SK-N-SH treated with all-trans-retinoic acid at 6 μM for 48 hours (cell line): ENCODE data around the gene VASN.

ENCODE experiments used
- ATAC-seq: fragments of 200-7000 bp; cut with Tn5 transposase; 3 replicates; pipeline ENCODE4 v1.9.1; 2020; ENCODE audit warnings: mild to moderate bottlenecking, moderate library complexity
- ARNTL ChIP-seq: fragments of 450-650 bp; formaldehyde crosslinking; IDR thresholded peaks from 2 replicates; pipeline ENCODE4 v1.5.0; 2020; ENCODE audit warnings: low read depth, mild to moderate bottlenecking, moderate library complexity, borderline replicate concordance
- CSDC2 ChIP-seq: fragments of 250-450 bp; sonication (Bioruptor Pico); IDR thresholded peaks from 2 replicates; pipeline ENCODE4 v1.5.0; 2020; ENCODE audit warnings: mild to moderate bottlenecking, moderate library complexity
- GLIS3 ChIP-seq: fragments of 250-450 bp; sonication (Bioruptor Pico); IDR thresholded peaks from 2 replicates; pipeline ENCODE4 v1.5.0; 2020; ENCODE audit warnings: mild to moderate bottlenecking, moderate library complexity
- OSR1 ChIP-seq: fragments of 250-450 bp; sonication (Bioruptor Pico); IDR thresholded peaks from 2 replicates; pipeline ENCODE4 v1.8.0; 2022; ENCODE audit warnings: moderate library complexity, mild to moderate bottlenecking, inconsistent platforms
- PPARA ChIP-seq: fragments of 250-450 bp; sonication (Bioruptor Pico); IDR thresholded peaks from 2 replicates; pipeline ENCODE4 v1.5.0; 2020; ENCODE audit warnings: mild to moderate bottlenecking, borderline replicate concordance
- RARB ChIP-seq: fragments of 250-450 bp; sonication (Bioruptor Pico); IDR thresholded peaks from 2 replicates; pipeline ENCODE4 v1.8.0; 2021; ENCODE audit warnings: mild to moderate bottlenecking, moderate library complexity
- TCF4 ChIP-seq: fragments of 250-450 bp; sonication (Bioruptor Pico); IDR thresholded peaks from 2 replicates; pipeline ENCODE4 v1.8.0; 2021; ENCODE audit warnings: mild to moderate bottlenecking, moderate library complexity, borderline replicate concordance
- TOX ChIP-seq: fragments of 250-450 bp; sonication (Bioruptor Pico); IDR thresholded peaks from 2 replicates; pipeline ENCODE4 v1.8.0; 2021; ENCODE audit warnings: mild to moderate bottlenecking, moderate library complexity, borderline replicate concordance
- ZFP3 ChIP-seq: fragments of 250-450 bp; sonication (Bioruptor Pico); IDR thresholded peaks from 2 replicates; pipeline ENCODE4 v1.5.0; 2020; ENCODE audit warnings: mild to moderate bottlenecking, moderate library complexity
- ZFP30 ChIP-seq: fragments of 450-650 bp; formaldehyde crosslinking; IDR thresholded peaks from 2 replicates; pipeline ENCODE4 v1.5.0; 2022; ENCODE audit warnings: mild to moderate bottlenecking, moderate library complexity
- ZNF70 ChIP-seq: fragments of 450-650 bp; formaldehyde crosslinking; IDR thresholded peaks from 2 replicates; pipeline ENCODE4 v1.5.0; 2020; ENCODE audit warnings: mild to moderate bottlenecking, moderate library complexity
- ZNF8 ChIP-seq: fragments of 450-650 bp; formaldehyde crosslinking; IDR thresholded peaks from 2 replicates; pipeline ENCODE4 v1.5.0; 2020; ENCODE audit warnings: mild to moderate bottlenecking, moderate library complexity
- TF ChIP-seq, protein P1 (sequence below): fragments of 250-450 bp; sonication (Bioruptor Pico); IDR thresholded peaks from 2 replicates; pipeline ENCODE4 v1.5.0; 2020; ENCODE audit warnings: mild to moderate bottlenecking, moderate library complexity
- TF ChIP-seq, protein P2 (sequence below): fragments of 250-450 bp; sonication (Bioruptor Pico); IDR thresholded peaks from 2 replicates; pipeline ENCODE4 v1.8.0; 2021; ENCODE audit warnings: low read depth, mild to moderate bottlenecking, moderate library complexity, borderline replicate concordance
- TF ChIP-seq, protein P3 (sequence below): fragments of 250-450 bp; sonication (Bioruptor Pico); IDR thresholded peaks from 2 replicates; pipeline ENCODE4 v1.8.0; 2020; ENCODE audit warnings: mild to moderate bottlenecking, moderate library complexity, borderline replicate concordance
- TF ChIP-seq, protein P4 (sequence below): fragments of 250-450 bp; sonication (Bioruptor Pico); IDR thresholded peaks from 2 replicates; pipeline ENCODE4 v1.5.1; 2020; ENCODE audit warnings: low read depth, mild to moderate bottlenecking, moderate library complexity
- TF ChIP-seq, protein P5 (sequence below): fragments of 250-450 bp; sonication (Bioruptor Pico); IDR thresholded peaks from 2 replicates; pipeline ENCODE4 v1.5.1; 2021; ENCODE audit warnings: mild to moderate bottlenecking, moderate library complexity

VASN gene

DNA sequence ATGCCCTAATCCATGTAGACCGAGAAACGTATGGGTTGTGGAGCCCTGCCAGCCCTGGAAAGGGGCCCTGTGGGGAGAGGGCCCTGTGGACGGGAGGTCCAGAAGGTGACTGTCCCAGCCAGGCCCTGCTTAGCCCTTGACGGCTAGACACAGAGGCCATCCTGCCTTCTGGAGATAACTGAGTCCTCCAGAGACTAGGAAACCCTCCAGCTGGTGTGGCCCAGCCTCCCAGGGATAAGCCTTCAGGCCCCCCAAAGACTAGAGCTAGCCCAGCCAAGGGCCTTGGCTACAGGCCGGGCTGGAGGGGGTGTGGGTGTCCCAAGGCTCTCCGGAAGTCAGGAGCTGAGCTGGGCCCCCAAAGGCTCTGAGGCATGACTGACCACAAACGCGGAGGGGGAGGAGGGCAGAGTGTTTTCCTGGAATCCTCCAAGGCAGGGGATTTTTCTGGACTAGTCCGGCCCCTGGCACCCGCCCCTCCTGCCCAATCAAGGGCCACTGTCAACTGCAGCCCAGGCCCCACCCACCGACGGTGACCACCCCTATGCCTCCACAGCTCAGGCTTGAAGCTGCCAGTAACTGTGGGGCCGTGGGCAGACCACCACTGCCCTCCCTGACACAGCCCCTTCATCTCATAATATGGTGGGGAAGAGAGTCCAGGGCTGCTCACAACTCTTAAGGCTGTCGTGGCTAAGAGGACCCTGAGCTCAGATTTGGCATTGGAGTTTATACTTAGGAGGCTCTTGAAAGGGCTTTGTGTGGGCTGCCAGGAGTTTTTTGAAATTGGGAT is 885 bp upstream of the VASN start (continued):
- TF ChIP-seq, protein P1, sequence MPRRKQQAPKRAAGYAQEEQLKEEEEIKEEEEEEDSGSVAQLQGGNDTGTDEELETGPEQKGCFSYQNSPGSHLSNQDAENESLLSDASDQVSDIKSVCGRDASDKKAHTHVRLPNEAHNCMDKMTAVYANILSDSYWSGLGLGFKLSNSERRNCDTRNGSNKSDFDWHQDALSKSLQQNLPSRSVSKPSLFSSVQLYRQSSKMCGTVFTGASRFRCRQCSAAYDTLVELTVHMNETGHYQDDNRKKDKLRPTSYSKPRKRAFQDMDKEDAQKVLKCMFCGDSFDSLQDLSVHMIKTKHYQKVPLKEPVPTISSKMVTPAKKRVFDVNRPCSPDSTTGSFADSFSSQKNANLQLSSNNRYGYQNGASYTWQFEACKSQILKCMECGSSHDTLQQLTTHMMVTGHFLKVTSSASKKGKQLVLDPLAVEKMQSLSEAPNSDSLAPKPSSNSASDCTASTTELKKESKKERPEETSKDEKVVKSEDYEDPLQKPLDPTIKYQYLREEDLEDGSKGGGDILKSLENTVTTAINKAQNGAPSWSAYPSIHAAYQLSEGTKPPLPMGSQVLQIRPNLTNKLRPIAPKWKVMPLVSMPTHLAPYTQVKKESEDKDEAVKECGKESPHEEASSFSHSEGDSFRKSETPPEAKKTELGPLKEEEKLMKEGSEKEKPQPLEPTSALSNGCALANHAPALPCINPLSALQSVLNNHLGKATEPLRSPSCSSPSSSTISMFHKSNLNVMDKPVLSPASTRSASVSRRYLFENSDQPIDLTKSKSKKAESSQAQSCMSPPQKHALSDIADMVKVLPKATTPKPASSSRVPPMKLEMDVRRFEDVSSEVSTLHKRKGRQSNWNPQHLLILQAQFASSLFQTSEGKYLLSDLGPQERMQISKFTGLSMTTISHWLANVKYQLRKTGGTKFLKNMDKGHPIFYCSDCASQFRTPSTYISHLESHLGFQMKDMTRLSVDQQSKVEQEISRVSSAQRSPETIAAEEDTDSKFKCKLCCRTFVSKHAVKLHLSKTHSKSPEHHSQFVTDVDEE, result no peak
- no peak for TF ChIP-seq ARNTL (CRISPR knock-in tag)
- TF ChIP-seq, protein P2, sequence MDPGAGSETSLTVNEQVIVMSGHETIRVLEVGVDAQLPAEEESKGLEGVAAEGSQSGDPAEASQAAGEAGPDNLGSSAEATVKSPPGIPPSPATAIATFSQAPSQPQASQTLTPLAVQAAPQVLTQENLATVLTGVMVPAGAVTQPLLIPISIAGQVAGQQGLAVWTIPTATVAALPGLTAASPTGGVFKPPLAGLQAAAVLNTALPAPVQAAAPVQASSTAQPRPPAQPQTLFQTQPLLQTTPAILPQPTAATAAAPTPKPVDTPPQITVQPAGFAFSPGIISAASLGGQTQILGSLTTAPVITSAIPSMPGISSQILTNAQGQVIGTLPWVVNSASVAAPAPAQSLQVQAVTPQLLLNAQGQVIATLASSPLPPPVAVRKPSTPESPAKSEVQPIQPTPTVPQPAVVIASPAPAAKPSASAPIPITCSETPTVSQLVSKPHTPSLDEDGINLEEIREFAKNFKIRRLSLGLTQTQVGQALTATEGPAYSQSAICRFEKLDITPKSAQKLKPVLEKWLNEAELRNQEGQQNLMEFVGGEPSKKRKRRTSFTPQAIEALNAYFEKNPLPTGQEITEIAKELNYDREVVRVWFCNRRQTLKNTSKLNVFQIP (CRISPR knock-in tag), result no peak

DNA sequence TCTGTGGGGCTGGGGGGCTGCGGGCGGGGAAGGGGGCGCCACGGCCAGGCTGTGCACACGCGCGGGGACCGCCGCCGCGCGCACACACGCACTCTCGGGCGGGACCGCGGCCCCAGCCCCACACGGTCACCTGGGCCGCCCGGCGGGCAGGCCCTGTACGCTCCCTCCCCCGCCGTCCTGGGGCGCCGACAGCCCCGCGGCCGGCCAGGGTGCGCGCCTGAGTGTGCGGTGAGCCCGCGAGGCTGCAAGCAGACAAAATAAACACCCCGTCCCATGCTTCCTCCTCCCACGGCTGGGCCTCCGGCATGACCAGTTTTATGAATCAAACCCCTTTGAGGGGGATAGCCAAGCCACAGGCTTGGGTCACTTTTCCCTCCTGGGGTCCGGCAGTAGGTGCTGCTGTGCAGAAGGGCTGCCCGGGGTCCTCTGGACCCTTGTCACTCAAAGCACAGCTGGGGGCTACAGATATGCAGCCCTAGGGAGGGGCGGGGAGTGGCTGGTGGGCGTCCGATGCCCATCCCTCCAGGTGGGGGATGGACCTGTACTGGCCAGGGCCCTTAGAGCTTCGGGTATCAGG is 441 bp downstream of the VASN start:
- TF ChIP-seq GLIS3 (no peak), ZNF8 (CRISPR knock-in tag) (no peak), TOX (no peak), ARNTL (CRISPR knock-in tag) (no peak), OSR1 (CRISPR knock-in tag) (no peak), ZFP3 (CRISPR knock-in tag) (no peak), RARB (CRISPR knock-in tag) (no peak), ZNF70 (CRISPR knock-in tag) (no peak), CSDC2 (CRISPR knock-in tag) (no peak), TCF4 (no peak), ZFP30 (CRISPR knock-in tag) (no peak), PPARA (CRISPR knock-in tag) (no peak)
- TF ChIP-seq, protein P3, sequence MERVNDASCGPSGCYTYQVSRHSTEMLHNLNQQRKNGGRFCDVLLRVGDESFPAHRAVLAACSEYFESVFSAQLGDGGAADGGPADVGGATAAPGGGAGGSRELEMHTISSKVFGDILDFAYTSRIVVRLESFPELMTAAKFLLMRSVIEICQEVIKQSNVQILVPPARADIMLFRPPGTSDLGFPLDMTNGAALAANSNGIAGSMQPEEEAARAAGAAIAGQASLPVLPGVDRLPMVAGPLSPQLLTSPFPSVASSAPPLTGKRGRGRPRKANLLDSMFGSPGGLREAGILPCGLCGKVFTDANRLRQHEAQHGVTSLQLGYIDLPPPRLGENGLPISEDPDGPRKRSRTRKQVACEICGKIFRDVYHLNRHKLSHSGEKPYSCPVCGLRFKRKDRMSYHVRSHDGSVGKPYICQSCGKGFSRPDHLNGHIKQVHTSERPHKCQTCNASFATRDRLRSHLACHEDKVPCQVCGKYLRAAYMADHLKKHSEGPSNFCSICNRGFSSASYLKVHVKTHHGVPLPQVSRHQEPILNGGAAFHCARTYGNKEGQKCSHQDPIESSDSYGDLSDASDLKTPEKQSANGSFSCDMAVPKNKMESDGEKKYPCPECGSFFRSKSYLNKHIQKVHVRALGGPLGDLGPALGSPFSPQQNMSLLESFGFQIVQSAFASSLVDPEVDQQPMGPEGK (CRISPR knock-in tag), result no peak
- TF ChIP-seq, protein P4, sequence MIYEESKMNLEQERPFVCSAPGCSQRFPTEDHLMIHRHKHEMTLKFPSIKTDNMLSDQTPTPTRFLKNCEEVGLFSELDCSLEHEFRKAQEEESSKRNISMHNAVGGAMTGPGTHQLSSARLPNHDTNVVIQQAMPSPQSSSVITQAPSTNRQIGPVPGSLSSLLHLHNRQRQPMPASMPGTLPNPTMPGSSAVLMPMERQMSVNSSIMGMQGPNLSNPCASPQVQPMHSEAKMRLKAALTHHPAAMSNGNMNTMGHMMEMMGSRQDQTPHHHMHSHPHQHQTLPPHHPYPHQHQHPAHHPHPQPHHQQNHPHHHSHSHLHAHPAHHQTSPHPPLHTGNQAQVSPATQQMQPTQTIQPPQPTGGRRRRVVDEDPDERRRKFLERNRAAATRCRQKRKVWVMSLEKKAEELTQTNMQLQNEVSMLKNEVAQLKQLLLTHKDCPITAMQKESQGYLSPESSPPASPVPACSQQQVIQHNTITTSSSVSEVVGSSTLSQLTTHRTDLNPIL (CRISPR knock-in tag), result no peak
- TF ChIP-seq, protein P5, sequence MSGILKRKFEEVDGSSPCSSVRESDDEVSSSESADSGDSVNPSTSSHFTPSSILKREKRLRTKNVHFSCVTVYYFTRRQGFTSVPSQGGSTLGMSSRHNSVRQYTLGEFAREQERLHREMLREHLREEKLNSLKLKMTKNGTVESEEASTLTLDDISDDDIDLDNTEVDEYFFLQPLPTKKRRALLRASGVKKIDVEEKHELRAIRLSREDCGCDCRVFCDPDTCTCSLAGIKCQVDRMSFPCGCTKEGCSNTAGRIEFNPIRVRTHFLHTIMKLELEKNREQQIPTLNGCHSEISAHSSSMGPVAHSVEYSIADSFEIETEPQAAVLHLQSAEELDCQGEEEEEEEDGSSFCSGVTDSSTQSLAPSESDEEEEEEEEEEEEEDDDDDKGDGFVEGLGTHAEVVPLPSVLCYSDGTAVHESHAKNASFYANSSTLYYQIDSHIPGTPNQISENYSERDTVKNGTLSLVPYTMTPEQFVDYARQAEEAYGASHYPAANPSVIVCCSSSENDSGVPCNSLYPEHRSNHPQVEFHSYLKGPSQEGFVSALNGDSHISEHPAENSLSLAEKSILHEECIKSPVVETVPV (CRISPR knock-in tag), result no peak
- TF ChIP-seq, protein P1, result no peak
- TF ChIP-seq, protein P2 (CRISPR knock-in tag), result no peak
- TF ChIP-seq, all 23 proteins: peak for 0
- no peak for ATAC-seq
